NOMO-1 treated with DMSO at 0.1 percent for 48 hours (cell line): Measurements from ENCODE around the gene ZBTB8OS.

Experiments
- DNase-seq: peaks from one replicate; lab custom pipeline; 2025; ENCODE audit not compliant: unreplicated experiment; lab: John Stamatoyannopoulos, UW

The ZBTB8OS gene

DNA sequence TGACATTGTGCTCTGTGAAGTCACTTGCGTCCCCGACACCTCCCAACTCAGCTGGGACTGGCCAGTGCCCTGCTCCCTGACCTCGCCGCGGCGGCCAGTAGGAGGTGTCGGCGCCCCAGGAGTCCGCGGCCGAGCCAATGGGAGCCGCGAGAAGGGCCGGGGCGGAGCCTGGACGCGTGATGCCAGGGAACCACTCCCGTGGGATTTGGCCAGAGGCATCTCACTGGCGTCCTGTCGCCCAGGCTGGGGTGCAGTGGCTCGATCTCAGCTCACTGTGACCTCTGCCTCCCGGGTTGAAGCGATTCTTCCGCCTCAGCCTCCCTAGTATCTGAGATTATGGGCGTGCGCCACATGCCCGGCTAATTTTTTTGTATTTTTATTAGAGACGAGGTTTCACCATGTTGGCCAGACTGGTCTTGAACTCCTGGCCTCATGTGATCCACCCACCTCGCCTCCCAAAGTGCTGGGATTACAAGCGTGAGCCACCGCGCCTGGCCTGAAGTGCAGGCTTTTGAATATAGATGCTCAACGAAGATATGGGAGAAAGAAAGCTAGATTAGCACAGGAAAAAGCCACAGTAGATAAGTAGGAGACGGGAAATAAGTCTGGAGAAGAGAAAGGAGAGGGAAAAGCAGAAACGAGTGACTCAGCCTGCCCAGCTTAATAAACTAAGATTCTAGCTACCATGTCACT lies 38.0 kb downstream of the ZBTB8OS start:
- no peak for DNase-seq

DNA sequence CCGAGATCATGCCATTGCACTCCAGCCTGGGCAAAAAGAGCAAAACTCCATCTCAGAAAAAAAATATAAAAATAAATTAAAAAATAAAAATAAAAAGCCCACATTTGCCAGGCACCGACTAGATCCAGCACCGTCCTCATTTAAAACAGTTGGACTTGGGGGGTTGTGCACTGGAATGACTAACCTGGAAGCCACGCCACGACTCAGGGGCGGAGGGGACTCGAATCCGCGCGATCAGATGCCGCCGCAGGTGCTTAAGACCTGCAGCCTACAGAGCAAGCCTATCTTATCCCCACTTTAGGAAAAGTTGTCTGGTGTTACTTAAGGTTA lies 38.5 kb downstream of the ZBTB8OS start:
- no peak for DNase-seq

GRCh38 chr1:32609180-32609579 lies 41.2 kb downstream of the ZBTB8OS start:
- no peak for DNase-seq

DNA sequence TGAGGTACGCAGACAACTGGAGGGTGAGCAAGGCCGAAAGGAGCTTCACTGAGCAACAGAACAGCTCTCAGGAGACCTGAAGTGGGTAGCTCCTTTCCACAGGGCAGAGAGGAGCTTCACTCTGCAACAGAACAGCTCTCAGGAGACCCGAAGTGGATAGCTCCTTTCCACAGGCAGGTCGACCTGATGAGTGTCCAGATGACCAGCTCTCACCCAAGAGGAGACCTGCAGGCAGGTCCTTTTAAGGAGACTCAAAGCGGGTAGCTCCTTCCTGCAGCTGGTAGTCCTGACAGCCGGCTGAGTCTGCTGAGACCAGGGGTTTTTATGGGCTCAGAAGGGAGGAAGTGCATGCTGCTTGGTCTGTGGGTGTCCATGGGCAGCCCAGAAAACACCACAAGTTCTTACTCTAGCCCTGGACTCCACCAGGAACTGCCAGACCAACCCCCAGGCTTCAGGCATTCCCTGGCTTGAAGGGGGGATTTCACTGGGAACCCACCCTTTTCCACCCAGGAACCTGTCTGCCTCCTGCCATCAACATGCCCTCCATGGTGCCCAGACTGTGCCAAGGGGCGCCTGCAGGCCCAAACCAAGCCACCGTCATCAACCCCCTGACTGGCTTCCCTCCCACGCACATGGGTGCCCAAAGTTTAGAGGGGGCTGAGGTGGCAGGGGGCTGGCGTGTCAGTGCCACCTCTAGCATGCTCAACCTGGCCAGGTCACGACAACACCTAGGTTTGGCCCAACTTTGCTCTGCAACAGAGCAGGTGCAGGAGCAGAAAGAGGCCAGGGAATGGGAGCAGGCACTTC lies 43.6 kb downstream of the ZBTB8OS start:
- no peak for DNase-seq

- no peak for DNase-seq
These were observed 44.5 kb downstream of the ZBTB8OS start for GRCh38 chr1:32605711-32606424.

- no peak for DNase-seq
These were observed 50.3 kb downstream of the ZBTB8OS start for GRCh38 chr1:32600034-32600433.

DNA sequence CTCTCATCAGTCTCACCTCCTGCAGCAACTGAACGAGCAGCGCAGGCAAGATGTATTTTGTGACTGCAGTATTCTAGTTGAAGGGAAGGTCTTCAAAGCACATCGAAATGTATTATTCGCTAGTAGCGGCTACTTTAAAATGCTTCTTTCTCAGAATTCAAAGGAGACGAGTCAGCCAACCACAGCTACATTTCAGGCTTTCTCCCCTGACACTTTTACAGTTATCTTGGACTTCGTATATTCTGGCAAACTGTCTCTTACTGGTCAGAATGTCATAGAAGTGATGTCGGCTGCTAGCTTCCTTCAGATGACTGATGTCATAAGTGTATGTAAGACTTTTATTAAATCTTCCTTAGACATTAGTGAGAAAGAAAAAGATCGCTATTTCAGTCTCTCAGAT lies 57.4 kb downstream of the ZBTB8OS start:
- DNase-seq, result no peak

- DNase-seq, result no peak
These were observed 69.9 kb downstream of the ZBTB8OS start for GRCh38 chr1:32580348-32581017.
